DMS114 treated with DMSO at 0.1 percent for 48 hours (cell line): ENCODE results near the gene LARGE1.

Source experiments
- DNase-seq: peaks from one replicate; lab custom pipeline; 2025; ENCODE audit not compliant: unreplicated experiment; lab: John Stamatoyannopoulos, UW

The LARGE1 gene

DNA sequence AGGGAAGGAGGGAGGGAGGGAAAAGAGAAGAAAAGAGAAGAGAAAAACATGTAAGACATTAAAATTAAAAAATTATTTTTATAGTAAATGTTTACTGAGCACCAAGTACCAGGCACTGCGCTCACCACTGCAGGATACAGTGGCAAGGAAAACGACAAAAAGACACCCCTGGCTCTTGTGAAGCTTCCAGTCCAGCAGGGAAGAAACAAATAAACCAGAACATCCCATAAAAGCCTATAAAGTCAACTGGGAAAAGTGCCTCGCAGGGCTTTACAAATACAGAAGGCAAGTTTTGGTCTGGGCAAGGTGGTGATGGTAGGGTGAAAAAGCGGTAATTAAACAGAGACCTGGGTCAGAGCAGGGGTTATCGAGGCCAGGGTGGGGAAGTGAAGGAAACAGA is 33.6 kb downstream of the LARGE1 start:
- DNase-seq, result no peak

- no peak for DNase-seq
Observed at GRCh38 chr22:33884829-33885228, 35.4 kb downstream of the LARGE1 start.

DNA sequence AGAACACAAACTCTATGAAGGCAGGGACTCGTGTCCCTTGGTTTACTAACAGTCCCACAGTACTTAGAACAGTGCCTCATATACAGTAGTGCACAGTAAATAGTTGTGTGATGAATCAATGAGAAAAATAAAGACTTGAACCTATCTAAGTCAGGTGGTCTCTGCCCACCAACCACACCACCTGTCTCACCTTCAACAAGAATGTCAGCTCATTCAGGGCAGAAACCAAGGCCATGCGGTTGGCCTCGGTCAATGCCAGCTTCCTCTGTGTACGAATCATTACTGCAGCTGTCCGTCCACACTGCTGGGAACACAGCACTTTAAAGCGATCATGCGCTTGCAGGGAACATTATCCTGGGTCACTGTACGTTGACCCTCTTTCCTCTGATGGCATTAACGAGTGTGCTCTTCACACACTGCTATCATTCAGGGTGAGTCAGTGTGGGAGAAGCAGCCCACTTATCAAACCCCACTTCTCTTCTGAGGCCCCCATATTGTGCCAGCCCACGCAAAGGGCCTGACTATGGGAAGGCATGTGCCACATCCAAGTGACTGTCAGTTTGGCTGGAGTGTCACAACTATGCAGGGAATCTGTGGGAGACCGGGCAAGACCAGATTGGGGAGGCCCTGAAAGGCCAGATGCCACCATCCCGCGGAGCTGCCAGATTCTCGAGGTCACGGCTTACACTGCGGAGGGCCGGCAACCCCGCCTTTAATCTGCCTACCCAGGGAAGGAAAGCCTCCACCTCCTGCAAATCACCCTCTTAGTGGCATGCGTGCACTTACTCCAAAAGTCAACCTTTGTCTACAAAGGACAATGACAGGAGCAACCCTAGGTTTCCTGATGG is 36.1 kb downstream of the LARGE1 start:
- DNase-seq, result no peak

GRCh38 chr22:33883561-33883960 is 36.7 kb downstream of the LARGE1 start:
- no peak for DNase-seq

- DNase-seq, result no peak
Observed at GRCh38 chr22:33882991-33883390, 37.3 kb downstream of the LARGE1 start.

DNA sequence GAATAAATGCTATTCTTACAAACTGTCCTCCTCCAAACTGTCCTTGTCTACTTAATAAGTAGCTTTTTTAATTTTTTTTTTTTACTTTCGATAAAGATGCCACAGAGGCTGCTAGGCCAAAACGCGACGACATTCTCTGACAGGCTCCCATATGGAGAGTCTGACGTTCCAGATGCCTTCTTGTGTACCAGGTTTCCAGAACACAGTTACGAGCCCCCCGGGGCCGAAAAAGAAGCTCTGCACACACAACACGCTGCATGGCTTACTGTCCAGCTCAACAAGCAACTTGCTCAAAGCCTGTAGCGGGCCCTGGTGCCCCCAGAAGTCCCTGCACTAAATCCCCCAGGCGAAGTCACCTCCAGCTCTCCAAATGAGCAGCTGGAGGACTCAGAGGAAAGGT is 39.3 kb downstream of the LARGE1 start:
- no peak for DNase-seq

- DNase-seq, result no peak
Observed at GRCh38 chr22:33879796-33880195, 40.5 kb downstream of the LARGE1 start.

DNA sequence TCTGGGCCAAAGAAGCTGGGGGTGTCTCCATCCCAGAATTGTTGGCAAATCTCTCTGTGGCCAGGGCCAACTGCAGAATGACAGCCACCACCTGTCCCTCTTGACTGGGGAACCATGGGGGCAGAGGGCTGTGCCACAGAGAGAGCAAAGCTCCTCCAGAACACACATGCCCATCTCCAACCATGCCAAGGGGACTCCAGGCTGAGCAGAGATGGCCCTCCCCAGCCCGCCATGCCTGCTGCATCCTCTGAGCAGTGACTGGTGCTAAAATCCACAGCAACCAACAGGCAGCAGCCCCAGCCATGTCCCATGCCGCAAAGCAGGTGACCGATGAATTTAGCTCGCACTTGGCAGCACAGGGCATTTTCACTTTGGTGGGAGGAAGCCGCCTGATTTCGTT is 45.0 kb downstream of the LARGE1 start:
- no peak for DNase-seq

- no peak for DNase-seq
Observed at GRCh38 chr22:33874206-33874605, 46.1 kb downstream of the LARGE1 start.

- no peak for DNase-seq
Observed at GRCh38 chr22:33873666-33874065, 46.6 kb downstream of the LARGE1 start.

- DNase-seq, result no peak
Observed at GRCh38 chr22:33873186-33873585, 47.1 kb downstream of the LARGE1 start.

DNA sequence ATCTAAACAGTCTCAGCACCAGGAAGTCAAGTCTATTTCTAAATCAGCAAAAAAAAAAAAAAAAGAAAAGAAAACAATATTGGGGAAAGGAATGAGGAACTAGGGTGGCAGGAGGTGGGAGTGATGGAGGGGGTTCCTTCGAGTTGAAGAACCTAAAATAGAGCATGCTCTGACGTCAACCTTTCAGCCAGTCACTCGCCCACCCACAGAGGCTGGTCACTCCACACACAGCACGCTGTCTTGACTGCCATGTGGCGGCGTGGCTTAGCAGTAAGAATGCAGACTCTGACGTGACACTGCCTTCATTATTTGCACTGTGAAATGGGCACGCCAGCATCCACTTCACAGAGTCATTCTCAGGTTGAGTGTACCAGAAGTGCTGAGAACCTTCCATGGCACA is 48.3 kb downstream of the LARGE1 start:
- no peak for DNase-seq

DNA sequence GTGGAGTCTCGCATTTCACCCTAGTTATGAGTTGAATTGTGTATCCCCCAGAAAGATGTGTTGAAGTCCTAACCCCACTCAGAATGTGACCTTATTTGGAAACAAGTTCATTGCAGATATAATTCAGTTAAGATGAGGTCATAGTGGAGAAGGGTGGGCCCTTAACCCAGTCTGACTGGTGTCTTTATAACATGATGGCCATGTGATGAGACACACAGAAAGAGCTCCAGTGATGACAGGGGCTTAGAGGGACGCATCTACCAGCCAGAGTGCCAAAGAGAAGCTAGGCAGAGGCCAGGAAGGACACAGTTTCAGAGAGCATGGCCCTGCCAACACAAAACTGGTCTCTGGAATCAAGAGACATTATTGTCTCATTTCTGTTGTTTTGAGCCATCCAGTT is 50.3 kb downstream of the LARGE1 start:
- no peak for DNase-seq

DNA sequence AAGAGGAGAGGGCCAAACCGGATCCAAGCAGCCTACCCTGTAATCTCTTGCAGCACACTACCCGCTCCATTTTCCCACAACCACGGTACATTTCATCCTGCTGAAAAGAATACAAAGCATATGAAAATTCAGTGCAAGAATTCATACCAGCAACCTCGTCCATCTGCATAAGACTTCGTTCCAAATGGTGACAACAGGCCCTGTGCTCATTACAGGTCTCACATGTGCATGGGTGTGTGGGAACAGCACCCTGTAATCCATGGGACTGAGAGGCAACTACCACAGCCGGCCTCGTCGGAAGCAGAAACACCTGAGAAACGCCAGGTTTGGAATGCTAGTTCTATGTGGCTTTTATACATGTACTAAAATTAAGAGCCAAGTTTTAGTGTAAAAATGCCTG is 52.3 kb downstream of the LARGE1 start:
- no peak for DNase-seq

GRCh38 chr22:33867118-33867866 is 53.0 kb downstream of the LARGE1 start:
- DNase-seq, result no peak

- DNase-seq, result no peak
Observed at GRCh38 chr22:33866511-33866910, 53.8 kb downstream of the LARGE1 start.

DNA sequence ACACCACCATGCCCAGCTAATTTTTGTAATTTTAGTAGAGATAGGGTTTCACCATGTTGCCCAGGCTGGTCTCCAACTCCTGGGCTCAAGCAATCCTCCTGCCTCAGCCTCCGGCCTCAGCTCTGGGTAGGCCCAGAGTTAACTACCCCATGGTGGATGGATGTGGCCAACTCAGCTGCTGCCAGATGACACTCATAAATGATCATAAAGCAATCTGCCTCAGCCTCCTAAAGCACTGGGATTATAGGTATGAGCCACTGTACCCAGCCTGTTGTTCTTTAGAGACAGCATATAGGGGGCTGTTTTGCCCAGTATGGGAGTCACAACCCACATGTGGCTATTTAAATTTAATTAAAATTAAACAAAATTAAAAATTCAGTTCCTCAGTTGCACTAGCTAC is 54.3 kb downstream of the LARGE1 start:
- DNase-seq, result no peak

- no peak for DNase-seq
Observed at GRCh38 chr22:33865248-33865647, 55.0 kb downstream of the LARGE1 start.

- no peak for DNase-seq
Observed at GRCh38 chr22:33864723-33865130, 55.5 kb downstream of the LARGE1 start.

DNA sequence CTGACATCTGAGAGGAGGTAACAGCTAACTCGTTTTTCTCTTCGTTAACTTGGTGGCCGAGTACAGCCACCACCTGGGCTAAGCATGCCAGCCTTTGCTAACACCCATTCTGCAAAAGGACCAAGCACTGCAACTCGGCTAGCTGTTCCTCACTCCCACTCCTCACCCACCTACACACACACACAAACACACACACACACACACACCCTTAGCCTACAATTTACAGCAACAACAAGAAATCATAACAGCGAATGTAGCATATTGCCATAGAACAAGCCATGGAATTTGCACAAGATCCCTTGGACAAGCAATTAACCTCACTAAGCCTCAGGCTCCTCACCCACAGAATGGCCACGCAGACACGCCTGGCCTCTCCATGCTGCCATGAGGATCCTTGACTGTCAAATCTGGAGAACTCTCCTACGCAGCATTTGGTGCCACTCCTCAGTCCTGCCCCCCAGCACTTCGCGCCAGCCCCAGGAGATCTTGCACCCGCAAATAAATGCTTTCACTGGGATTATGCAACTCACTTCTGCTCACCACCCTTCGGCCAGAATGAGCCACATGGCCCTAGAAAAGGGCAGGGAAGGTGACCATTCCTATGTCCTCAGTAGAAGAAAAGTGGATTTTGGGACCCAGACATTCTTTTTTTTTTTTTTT is 58.9 kb downstream of the LARGE1 start:
- DNase-seq, result no peak

DNA sequence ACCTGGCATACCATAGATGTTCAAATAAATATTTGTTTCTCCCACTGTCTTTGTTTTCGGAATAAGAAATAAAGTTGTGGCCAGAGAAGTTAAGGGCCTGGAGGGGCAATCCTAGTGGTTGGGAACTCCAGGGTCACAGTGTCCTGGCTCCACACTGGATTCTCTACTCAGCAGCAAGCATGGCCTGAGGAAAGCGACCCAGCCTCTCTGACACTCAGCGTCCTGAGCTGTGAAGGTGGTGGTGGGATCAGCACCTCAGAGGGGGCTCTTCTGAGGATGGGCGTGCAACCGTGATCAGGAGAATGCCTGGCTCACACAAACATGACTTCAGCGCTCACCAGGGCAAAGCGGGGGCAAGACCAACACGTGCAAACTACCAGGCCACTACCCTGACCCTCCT is 59.9 kb downstream of the LARGE1 start:
- DNase-seq, result no peak

- no peak for DNase-seq
Observed at GRCh38 chr22:33859311-33859710, 61.0 kb downstream of the LARGE1 start.
